ENCODE data around the gene ZNF428.

ZNF428 gene

GRCh38 chr19:43561139-43561970 is 58.1 kb downstream of the ZNF428 start:
- no peaks in the 10 kb centered on the region for H3K9me3 ChIP-seq (ENCODE audit: control insufficient read depth, insufficient read depth, low read length)
- no peak overlapping the region for H3K4me2 ChIP-seq (ENCODE audit: low read length)
- H3K4me3 ChIP-seq (ENCODE audit: low read length), result no peak overlapping the region
- no peaks in the 10 kb centered on the region for H3K27me3 ChIP-seq (ENCODE audit: control insufficient read depth, low read length)
- H3K9me2 ChIP-seq (replicated peaks; ENCODE audit: control insufficient read depth, low read length), result no peaks in the 10 kb centered on the region
- no peak for TF ChIP-seq EZH2phosphoT487 (IDR thresholded peaks at IDR 0.05; ENCODE audit: borderline replicate concordance, low read length)
- TF ChIP-seq, protein P1, sequence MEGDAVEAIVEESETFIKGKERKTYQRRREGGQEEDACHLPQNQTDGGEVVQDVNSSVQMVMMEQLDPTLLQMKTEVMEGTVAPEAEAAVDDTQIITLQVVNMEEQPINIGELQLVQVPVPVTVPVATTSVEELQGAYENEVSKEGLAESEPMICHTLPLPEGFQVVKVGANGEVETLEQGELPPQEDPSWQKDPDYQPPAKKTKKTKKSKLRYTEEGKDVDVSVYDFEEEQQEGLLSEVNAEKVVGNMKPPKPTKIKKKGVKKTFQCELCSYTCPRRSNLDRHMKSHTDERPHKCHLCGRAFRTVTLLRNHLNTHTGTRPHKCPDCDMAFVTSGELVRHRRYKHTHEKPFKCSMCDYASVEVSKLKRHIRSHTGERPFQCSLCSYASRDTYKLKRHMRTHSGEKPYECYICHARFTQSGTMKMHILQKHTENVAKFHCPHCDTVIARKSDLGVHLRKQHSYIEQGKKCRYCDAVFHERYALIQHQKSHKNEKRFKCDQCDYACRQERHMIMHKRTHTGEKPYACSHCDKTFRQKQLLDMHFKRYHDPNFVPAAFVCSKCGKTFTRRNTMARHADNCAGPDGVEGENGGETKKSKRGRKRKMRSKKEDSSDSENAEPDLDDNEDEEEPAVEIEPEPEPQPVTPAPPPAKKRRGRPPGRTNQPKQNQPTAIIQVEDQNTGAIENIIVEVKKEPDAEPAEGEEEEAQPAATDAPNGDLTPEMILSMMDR (IDR thresholded peaks at IDR 0.05; ENCODE audit: low read depth, low read length, poor library complexity, severe bottlenecking), result no peak
- no peaks in the 10 kb centered on the region; the same call in 1 of the 2 replicates for H3F3A ChIP-seq (ENCODE audit: control insufficient read depth, insufficient read depth)
- no peak overlapping the region for H3K27ac ChIP-seq (ENCODE audit: low read depth, low read length)
- peaks cover 24% of the 10 kb centered on the region for H3K4me1 ChIP-seq (ENCODE audit: control insufficient read depth, low read length)
- peaks cover 10% of the 10 kb centered on the region for H3K79me2 ChIP-seq (ENCODE audit: control insufficient read depth, low read length)
- H4K20me1 ChIP-seq (ENCODE audit: control insufficient read depth, insufficient read depth, low read depth, low read length), result no peaks in the 10 kb centered on the region
- peaks cover 34% of the 10 kb centered on the region for H3K36me3 ChIP-seq (ENCODE audit: control insufficient read depth, low read length)

DNA sequence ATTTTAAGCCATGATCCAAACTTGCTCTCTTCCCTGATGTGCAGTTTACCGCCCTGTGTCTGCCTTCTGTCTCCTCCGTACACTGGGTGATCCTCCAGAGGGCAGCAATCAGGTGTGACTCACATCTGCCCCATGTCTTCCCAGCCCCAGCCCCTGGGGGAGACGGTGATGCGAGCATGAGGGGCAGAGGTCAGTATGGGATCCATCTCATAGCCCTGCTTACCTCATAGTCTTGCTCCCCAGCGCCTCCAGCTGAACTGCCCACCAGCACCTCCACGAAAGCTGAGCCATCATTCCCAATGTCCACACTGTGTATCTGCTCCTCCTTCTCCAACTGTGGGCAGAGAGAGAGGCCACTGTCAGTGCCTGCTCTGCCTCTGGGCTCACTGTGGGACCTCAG is 58.7 kb downstream of the ZNF428 start:
- H3K4me1 ChIP-seq (ENCODE audit: control insufficient read depth, low read length), result peaks cover 24% of the 10 kb centered on the region
- peaks cover 10% of the 10 kb centered on the region for H3K79me2 ChIP-seq (ENCODE audit: control insufficient read depth, low read length)
- TF ChIP-seq EZH2phosphoT487 (IDR thresholded peaks at IDR 0.05; ENCODE audit: borderline replicate concordance, low read length), result no peak
- TF ChIP-seq, protein P1 (IDR thresholded peaks at IDR 0.05; ENCODE audit: low read depth, low read length, poor library complexity, severe bottlenecking), result peak; percentile 12
- H3K36me3 ChIP-seq (ENCODE audit: control insufficient read depth, low read length), result peaks cover 37% of the 10 kb centered on the region
- no peak overlapping the region for H3K4me2 ChIP-seq (ENCODE audit: low read length)
- no peak overlapping the region for H3K4me3 ChIP-seq (ENCODE audit: low read length)
- no peaks in the 10 kb centered on the region for H4K20me1 ChIP-seq (ENCODE audit: control insufficient read depth, insufficient read depth, low read depth, low read length)
- no peaks in the 10 kb centered on the region for H3K9me2 ChIP-seq (replicated peaks; ENCODE audit: control insufficient read depth, low read length)
- H3K27ac ChIP-seq (ENCODE audit: low read depth, low read length), result no peak overlapping the region
- no peaks in the 10 kb centered on the region for H3K9me3 ChIP-seq (ENCODE audit: control insufficient read depth, insufficient read depth, low read length)
- no peaks in the 10 kb centered on the region for H3K27me3 ChIP-seq (ENCODE audit: control insufficient read depth, low read length)
- H3F3A ChIP-seq (ENCODE audit: control insufficient read depth, insufficient read depth), result no peaks in the 10 kb centered on the region; the same call in 1 of the 2 replicates
